HepG2 (cell line): ENCODE results near the gene TIPRL. TPM values are rescaled to one million over a fixed set of nuclear protein-coding genes. Genes with fewer than 3 reads are reported as not detected.

Experiments
- CREM ChIP-seq, 2 experiments: sonication (generic) in 1 of 2; formaldehyde crosslinking in 1 of 2; IDR thresholded peaks; 2 replicates each; pipeline versions ENCODE4 v1.4.0 to v1.6.1; 2016 to 2020; ENCODE audit warnings: antibody characterized with exemption in 1 of 2, mild to moderate bottlenecking in 1 of 2, missing genetic modification reagents in 1 of 2
- GFI1 ChIP-seq: sonication (generic); formaldehyde crosslinking; IDR thresholded peaks from 2 replicates; pipeline ENCODE4 v1.5.0; 2020; ENCODE audit warnings: missing genetic modification reagents, mild to moderate bottlenecking, borderline replicate concordance
- KDM4B ChIP-seq: sonication (generic); formaldehyde crosslinking; IDR thresholded peaks from 2 replicates; pipeline ENCODE4 v1.4.0; 2020; ENCODE audit warnings: missing genetic modification reagents
- MED8 ChIP-seq: sonication (generic); formaldehyde crosslinking; IDR thresholded peaks from 2 replicates; pipeline ENCODE4 v1.8.1; 2023; ENCODE audit warnings: mild to moderate bottlenecking, missing genetic modification reagents; ENCODE audit not compliant: insufficient replicate concordance
- NFIC ChIP-seq: IDR thresholded peaks from 2 replicates; pipeline ENCODE4 v1.6.1; 2012; ENCODE audit warnings: mild to moderate bottlenecking, low read length, inconsistent platforms
- ZNF138 ChIP-seq: sonication (generic); formaldehyde crosslinking; IDR thresholded peaks from 2 replicates; pipeline ENCODE4 v1.5.0; 2020; ENCODE audit warnings: mild to moderate bottlenecking, low read depth, missing genetic modification reagents
- ZNF180 ChIP-seq: sonication (generic); formaldehyde crosslinking; IDR thresholded peaks from 2 replicates; pipeline ENCODE4 v1.4.0; 2020; ENCODE audit warnings: low read depth, missing genetic modification reagents, borderline replicate concordance
- ZNF446 ChIP-seq: sonication (generic); formaldehyde crosslinking; IDR thresholded peaks from 2 replicates; pipeline ENCODE4 v1.5.0; 2020; ENCODE audit warnings: mild to moderate bottlenecking, missing genetic modification reagents
- ZNF543 ChIP-seq: sonication (generic); formaldehyde crosslinking; IDR thresholded peaks from 2 replicates; pipeline ENCODE4 v1.4.0; 2020; ENCODE audit warnings: mild to moderate bottlenecking, missing genetic modification reagents
- ZNF652 ChIP-seq: IDR thresholded peaks from 2 replicates; pipeline ENCODE4 v1.6.1; 2016; ENCODE audit warnings: low read depth, borderline replicate concordance
- polyA plus RNA-seq, 8 experiments: library from polyadenylated mRNA; depleted of rRNA in 3 of 8; stranded (reverse) in 7 of 8; unstranded in 1 of 8; fragments of >200 nt; fragmentation: Illumina TruSeq in 4 of 8; extraction: Trizol in 4 of 8; gene quantifications; 2 replicates each; pipeline versions ENCODE4 v1.2.1 to v1.2.3, GENCODE V29; 2011 to 2016; ENCODE audit warnings: low read depth in 4 of 8, missing spikeins in 1 of 8, mixed read lengths in 1 of 8; ENCODE audit not compliant: insufficient read depth in 1 of 8
- total RNA-seq, 5 experiments: library from RNA; depleted of rRNA; stranded (reverse); fragments of >200 nt; fragmentation: Illumina TruSeq; extraction: Trizol; gene quantifications; 2 replicates each; pipeline ENCODE4 v1.2.3, GENCODE V29; 2016; ENCODE audit warnings: low read depth in 1 of 5
- TF ChIP-seq, protein P1 (sequence below): sonication (generic); formaldehyde crosslinking; IDR thresholded peaks from one replicate; pipeline ENCODE4 v1.5.1; 2020; ENCODE audit warnings: mild to moderate bottlenecking, missing genetic modification reagents; ENCODE audit errors: not compliant biosample characterization
- TF ChIP-seq, protein P2 (sequence below): sonication (generic); formaldehyde crosslinking; IDR thresholded peaks from 2 replicates; pipeline ENCODE4 v1.5.0; 2020; ENCODE audit warnings: mild to moderate bottlenecking, missing genetic modification reagents
- TF ChIP-seq, protein P3 (sequence below), 2 experiments: fragments of 450-650 bp in 1 of 2; sonication (generic) in 1 of 2; formaldehyde crosslinking; IDR thresholded peaks; 2 replicates each; pipeline versions ENCODE4 v1.5.0 to v1.8.0; 2020 to 2022; ENCODE audit warnings: mild to moderate bottlenecking in 1 of 2, missing genetic modification reagents in 1 of 2
- TF ChIP-seq, protein P4 (sequence below): sonication (generic); formaldehyde crosslinking; IDR thresholded peaks from 2 replicates; pipeline ENCODE4 v1.8.0; 2022; ENCODE audit warnings: missing genetic modification reagents, mild to moderate bottlenecking, borderline replicate concordance

Gene TIPRL
- total and polyA plus RNA-seq, 2 of the 13 experiments (the other 11 are each of a cell fraction or from before 2014, with no cell fraction given): 10.1 to 22.8 TPM

DNA sequence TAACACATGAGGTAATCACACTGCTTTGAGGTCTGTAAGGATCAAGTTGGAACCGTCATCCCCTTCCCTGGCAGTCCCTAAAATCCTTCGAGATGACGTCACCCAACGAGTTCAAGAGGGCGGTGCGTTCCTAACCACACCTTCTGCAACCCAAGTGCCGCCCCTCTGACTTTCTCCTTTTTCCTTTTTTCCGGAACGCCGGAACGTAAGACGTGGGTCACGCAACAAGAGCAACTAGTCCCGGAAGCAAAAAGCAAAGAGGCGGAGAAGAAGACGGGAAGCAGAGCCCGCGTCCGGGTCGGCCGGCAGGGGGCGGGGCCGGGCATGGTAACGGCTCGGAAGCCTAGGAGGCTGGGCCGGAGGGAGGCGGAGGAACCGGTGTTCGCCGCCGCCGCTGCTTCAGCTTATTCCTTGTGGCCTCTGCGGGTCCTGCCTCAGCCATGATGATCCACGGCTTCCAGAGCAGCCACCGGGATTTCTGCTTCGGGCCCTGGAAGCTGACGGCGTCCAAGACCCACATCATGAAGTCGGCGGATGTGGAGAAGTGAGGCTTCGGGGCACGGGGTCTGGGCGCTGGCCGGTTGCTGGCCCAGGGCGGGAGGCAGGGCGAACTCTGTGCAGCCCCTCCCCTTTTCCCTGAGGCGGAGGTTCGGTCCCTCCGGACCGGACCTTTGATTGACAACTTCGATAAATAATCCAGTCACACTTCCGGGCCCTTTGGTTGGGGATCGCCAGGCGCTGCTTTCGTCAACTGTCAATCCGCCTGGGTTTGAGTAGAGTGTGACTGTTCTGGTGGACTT lies at the start of gene TIPRL (continued):
- TF ChIP-seq GFI1 (CRISPR knock-in tag): no peak; the same call in 1 of the 2 replicates
- peak; percentile 28; the same call in 1 of the 2 replicates for TF ChIP-seq KDM4B (CRISPR knock-in tag)
- TF ChIP-seq ZNF543 (CRISPR knock-in tag): 0 out of 2 replicates have a peak, but pooled peaks have one; percentile 8
- TF ChIP-seq, protein P1, sequence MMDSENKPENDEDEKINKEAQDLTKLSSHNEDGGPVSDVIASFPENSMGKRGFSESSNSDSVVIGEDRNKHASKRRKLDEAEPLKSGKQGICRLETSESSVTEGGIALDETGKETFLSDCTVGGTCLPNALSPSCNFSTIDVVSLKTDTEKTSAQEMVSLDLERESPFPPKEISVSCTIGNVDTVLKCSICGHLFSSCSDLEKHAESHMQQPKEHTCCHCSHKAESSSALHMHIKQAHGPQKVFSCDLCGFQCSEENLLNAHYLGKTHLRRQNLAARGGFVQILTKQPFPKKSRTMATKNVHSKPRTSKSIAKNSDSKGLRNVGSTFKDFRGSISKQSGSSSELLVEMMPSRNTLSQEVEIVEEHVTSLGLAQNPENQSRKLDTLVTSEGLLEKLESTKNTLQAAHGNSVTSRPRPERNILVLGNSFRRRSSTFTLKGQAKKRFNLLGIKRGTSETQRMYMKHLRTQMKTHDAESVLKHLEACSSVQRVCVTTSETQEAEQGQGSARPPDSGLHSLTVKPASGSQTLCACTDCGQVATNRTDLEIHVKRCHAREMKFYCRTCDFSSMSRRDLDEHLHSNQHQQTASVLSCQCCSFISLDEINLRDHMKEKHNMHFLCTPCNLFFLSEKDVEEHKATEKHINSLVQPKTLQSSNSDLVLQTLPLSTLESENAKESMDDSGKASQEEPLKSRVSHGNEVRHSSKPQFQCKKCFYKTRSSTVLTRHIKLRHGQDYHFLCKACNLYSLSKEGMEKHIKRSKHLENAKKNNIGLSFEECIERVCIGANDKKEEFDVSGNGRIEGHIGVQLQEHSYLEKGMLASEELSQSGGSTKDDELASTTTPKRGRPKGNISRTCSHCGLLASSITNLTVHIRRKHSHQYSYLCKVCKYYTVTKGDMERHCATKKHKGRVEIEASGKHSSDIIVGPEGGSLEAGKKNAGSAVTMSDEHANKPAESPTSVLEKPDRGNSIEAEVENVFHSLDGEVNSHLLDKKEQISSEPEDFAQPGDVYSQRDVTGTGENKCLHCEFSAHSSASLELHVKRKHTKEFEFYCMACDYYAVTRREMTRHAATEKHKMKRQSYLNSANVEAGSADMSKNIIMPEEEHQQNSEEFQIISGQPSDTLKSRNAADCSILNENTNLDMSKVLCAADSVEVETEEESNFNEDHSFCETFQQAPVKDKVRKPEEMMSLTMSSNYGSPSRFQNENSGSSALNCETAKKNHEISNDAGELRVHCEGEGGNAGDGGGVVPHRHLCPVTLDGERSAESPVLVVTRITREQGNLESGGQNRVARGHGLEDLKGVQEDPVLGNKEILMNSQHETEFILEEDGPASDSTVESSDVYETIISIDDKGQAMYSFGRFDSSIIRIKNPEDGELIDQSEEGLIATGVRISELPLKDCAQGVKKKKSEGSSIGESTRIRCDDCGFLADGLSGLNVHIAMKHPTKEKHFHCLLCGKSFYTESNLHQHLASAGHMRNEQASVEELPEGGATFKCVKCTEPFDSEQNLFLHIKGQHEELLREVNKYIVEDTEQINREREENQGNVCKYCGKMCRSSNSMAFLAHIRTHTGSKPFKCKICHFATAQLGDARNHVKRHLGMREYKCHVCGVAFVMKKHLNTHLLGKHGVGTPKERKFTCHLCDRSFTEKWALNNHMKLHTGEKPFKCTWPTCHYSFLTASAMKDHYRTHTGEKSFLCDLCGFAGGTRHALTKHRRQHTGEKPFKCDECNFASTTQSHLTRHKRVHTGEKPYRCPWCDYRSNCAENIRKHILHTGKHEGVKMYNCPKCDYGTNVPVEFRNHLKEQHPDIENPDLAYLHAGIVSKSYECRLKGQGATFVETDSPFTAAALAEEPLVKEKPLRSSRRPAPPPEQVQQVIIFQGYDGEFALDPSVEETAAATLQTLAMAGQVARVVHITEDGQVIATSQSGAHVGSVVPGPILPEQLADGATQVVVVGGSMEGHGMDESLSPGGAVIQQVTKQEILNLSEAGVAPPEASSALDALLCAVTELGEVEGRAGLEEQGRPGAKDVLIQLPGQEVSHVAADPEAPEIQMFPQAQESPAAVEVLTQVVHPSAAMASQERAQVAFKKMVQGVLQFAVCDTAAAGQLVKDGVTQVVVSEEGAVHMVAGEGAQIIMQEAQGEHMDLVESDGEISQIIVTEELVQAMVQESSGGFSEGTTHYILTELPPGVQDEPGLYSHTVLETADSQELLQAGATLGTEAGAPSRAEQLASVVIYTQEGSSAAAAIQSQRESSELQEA (CRISPR knock-in tag): peak; percentile 74
- TF ChIP-seq MED8: peak; percentile 34
- TF ChIP-seq ZNF180 (CRISPR knock-in tag): no peak
- TF ChIP-seq, protein P2, sequence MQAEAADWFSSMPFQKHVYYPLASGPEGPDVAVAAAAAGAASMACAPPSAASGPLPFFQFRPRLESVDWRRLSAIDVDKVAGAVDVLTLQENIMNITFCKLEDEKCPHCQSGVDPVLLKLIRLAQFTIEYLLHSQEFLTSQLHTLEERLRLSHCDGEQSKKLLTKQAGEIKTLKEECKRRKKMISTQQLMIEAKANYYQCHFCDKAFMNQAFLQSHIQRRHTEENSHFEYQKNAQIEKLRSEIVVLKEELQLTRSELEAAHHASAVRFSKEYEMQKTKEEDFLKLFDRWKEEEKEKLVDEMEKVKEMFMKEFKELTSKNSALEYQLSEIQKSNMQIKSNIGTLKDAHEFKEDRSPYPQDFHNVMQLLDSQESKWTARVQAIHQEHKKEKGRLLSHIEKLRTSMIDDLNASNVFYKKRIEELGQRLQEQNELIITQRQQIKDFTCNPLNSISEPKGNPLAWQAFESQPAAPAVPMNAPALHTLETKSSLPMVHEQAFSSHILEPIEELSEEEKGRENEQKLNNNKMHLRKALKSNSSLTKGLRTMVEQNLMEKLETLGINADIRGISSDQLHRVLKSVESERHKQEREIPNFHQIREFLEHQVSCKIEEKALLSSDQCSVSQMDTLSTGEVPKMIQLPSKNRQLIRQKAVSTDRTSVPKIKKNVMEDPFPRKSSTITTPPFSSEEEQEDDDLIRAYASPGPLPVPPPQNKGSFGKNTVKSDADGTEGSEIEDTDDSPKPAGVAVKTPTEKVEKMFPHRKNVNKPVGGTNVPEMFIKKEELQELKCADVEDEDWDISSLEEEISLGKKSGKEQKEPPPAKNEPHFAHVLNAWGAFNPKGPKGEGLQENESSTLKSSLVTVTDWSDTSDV (CRISPR knock-in tag): 0 out of 2 replicates have a peak, but pooled peaks have one; percentile 46
- no peak for TF ChIP-seq ZNF138 (CRISPR knock-in tag)
- peak; percentile 84 for TF ChIP-seq CREM (IDR thresholded peaks at IDR 0.05)
- no peak for TF ChIP-seq CREM (CRISPR knock-in tag; IDR thresholded peaks at IDR 0.05)
- no peak for TF ChIP-seq NFIC
- TF ChIP-seq, protein P3, sequence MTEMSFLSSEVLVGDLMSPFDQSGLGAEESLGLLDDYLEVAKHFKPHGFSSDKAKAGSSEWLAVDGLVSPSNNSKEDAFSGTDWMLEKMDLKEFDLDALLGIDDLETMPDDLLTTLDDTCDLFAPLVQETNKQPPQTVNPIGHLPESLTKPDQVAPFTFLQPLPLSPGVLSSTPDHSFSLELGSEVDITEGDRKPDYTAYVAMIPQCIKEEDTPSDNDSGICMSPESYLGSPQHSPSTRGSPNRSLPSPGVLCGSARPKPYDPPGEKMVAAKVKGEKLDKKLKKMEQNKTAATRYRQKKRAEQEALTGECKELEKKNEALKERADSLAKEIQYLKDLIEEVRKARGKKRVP (CRISPR knock-in tag; IDR thresholded peaks at IDR 0.05): peak in 1 of 2 experiments; percentile 88; a peak in 2 of 4 replicates
- TF ChIP-seq ZNF652 (CRISPR knock-in tag): no peak
- peak; percentile 59; the same call in 1 of the 2 replicates for TF ChIP-seq ZNF446 (CRISPR knock-in tag)
- TF ChIP-seq, protein P4, sequence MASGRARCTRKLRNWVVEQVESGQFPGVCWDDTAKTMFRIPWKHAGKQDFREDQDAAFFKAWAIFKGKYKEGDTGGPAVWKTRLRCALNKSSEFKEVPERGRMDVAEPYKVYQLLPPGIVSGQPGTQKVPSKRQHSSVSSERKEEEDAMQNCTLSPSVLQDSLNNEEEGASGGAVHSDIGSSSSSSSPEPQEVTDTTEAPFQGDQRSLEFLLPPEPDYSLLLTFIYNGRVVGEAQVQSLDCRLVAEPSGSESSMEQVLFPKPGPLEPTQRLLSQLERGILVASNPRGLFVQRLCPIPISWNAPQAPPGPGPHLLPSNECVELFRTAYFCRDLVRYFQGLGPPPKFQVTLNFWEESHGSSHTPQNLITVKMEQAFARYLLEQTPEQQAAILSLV (CRISPR knock-in tag): no peak
